Activated CD4-positive, alpha-beta memory T cell treated with anti-CD3 and anti-CD28 coated beads for 36 hours (primary cell): ENCODE results near the gene USP53. TPM values are rescaled to one million over a fixed set of nuclear protein-coding genes. Genes with fewer than 3 reads are reported as not detected.
"Not testable (repeated sequence)": the region's sequence is repeated elsewhere in the genome, so short reads cannot be mapped to it uniquely, and the experiment has no call there.

Experiments used
- CTCF ChIA-PET: fragments of 350-600 bp; sonication (Branson Sonifier 250); formaldehyde crosslinking; loops from one replicate; lab custom pipeline; 2021; ENCODE audit warnings: antibody characterized with exemption, inconsistent platforms; lab: Charles Lee
- POLR2A ChIA-PET: fragments of 350-600 bp; sonication (Branson Sonifier 250); formaldehyde crosslinking; loops from one replicate; lab custom pipeline; 2021; ENCODE audit warnings: antibody characterized with exemption; lab: Charles Lee
- DNase-seq: peaks from one replicate; pipeline ENCODE4 v3.0.0-alpha.2; 2020
- H3K27ac Mint-ChIP-seq: one replicate; pipeline ENCODE4 v1.8.0; 2021; ENCODE audit warnings: mixed read lengths
- H3K27me3 Mint-ChIP-seq: one replicate; pipeline ENCODE4 v1.8.0; 2021; ENCODE audit warnings: mixed read lengths
- H3K36me3 Mint-ChIP-seq: one replicate; pipeline ENCODE4 v1.8.0; 2021; ENCODE audit warnings: mixed read lengths
- H3K4me1 Mint-ChIP-seq: one replicate; pipeline ENCODE4 v1.8.0; 2021; ENCODE audit warnings: low read depth, mixed read lengths
- H3K4me3 Mint-ChIP-seq: one replicate; pipeline ENCODE4 v1.8.0; 2021; ENCODE audit warnings: mild to moderate bottlenecking, mixed read lengths
- H3K9me3 Mint-ChIP-seq: one replicate; pipeline ENCODE4 v1.8.0; 2021; ENCODE audit warnings: mixed read lengths
- intact Hi-C: fragments of 100-400 bp; cut with micrococcal nuclease; formaldehyde crosslinking; loops from one replicate; pipeline ENCODE4 v1.15.1; 2023
- total RNA-seq, 2 experiments: library from RNA; stranded (reverse); gene quantifications; one replicate each; pipeline ENCODE4 v1.2.3, GENCODE V29; 2021

USP53 gene
- total RNA-seq, 2 experiments from 2014 or later, result 9.5 to 10.5 TPM

DNA sequence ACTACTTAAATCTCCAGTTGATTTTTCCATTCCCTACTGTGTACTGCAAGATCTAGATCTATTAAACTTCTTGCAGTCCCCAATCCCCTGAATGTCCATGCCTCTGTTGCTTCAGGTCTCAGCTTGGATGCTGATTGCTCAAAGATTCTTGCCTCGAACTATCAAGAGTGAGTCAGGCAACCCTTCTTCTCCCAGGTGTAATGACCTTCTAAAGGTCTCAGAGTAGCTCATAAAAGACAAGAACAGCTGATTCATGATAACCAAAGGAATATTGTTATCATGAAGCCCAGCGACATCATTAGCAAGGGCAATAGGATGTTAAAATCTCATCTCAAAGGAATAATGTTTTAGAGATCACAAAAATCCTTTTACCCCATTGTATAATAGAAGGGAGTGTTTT lies 116.2 kb downstream of the USP53 start:
- no peak for DNase-seq
- H3K27me3 Mint-ChIP-seq, result peaks cover 9% of the 10 kb centered on the region
- intact Hi-C loops, result no loop called here
- H3K27ac Mint-ChIP-seq, result no peak overlapping the region
- CTCF ChIA-PET, result no interaction called here
- POLR2A ChIA-PET, result no interaction called here
- no peaks in the 10 kb centered on the region for H3K4me1 Mint-ChIP-seq
- no peaks in the 10 kb centered on the region for H3K36me3 Mint-ChIP-seq
- H3K9me3 Mint-ChIP-seq, result no peaks in the 10 kb centered on the region
- no peak overlapping the region for H3K4me3 Mint-ChIP-seq

- DNase-seq, result no peak
- ChIA-PET CTCF (no interaction called here), POLR2A (no interaction called here)
- Mint-ChIP-seq H3K4me3 (no peak overlapping the region), H3K27ac (no peak overlapping the region), H3K9me3 (no peaks in the 10 kb centered on the region), H3K36me3 (no peaks in the 10 kb centered on the region), H3K4me1 (no peaks in the 10 kb centered on the region), H3K27me3 (peaks cover 9% of the 10 kb centered on the region)
- intact Hi-C loops, result no loop called here
These were observed 117.5 kb downstream of the USP53 start for GRCh38 chr4:119329835-119330620.

GRCh38 chr4:119336332-119336979 lies 123.9 kb downstream of the USP53 start:
- H3K4me3 Mint-ChIP-seq, POLR2A ChIA-PET, H3K27ac Mint-ChIP-seq, H3K27me3 Mint-ChIP-seq, H3K4me1 Mint-ChIP-seq, intact Hi-C loops, H3K9me3 Mint-ChIP-seq, DNase-seq, CTCF ChIA-PET, H3K36me3 Mint-ChIP-seq: not testable (repeated sequence)

DNA sequence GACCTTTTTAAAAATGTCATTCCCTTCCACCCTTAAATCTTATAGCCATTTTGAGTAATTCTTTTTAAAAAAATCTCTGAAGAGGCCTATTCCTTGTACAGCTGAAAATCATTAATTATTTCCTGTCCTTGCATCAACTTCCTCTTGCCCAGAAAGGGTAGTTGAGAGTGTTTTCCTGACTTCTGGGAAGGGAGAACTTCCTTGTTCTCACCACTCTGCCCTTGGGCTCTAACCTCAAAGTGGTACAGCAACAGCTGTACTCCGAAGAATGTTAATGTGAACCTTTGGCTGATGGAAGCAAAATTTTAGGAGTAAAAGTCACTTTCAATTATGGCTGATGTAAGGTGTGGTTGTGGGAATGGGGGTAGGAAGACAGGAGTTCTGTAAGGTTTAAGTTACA lies 124.5 kb downstream of the USP53 start:
- intact Hi-C loops, result no loop called here
- ChIA-PET POLR2A (no interaction called here), CTCF (no interaction called here)
- Mint-ChIP-seq H3K4me3 (no peak overlapping the region), H3K36me3 (no peaks in the 10 kb centered on the region), H3K4me1 (no peaks in the 10 kb centered on the region), H3K27me3 (peaks cover 2% of the 10 kb centered on the region), H3K9me3 (no peaks in the 10 kb centered on the region), H3K27ac (no peak overlapping the region)
- DNase-seq, result no peak

- POLR2A ChIA-PET, result not testable (repeated sequence)
These were observed 127.4 kb downstream of the USP53 start for GRCh38 chr4:119339895-119340294.

DNA sequence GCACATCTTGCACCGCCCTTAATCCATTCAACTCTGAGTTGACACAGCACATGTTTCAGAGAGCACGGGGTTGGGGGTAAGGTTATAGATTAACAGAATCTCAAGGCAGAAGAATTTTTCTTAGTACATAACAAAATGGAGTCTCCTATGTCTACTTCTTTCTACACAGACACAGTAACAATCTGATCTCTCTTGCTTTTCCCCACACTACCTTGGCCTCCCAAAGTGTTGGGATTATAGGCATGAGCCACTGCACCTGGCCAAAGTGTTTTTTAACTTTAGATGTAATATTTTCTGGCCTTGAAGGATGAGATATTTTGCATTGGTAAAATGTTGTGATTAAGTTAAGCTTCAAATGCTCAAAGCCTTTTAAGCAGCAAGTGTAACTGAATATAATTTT lies 130.8 kb downstream of the USP53 start:
- POLR2A ChIA-PET, H3K36me3 Mint-ChIP-seq: not testable (repeated sequence)

More at GRCh38 chr4:119339895-119340294, 127.4 kb downstream of the USP53 start:
- H3K27me3 Mint-ChIP-seq, H3K4me1 Mint-ChIP-seq, H3K9me3 Mint-ChIP-seq, H3K27ac Mint-ChIP-seq, H3K4me3 Mint-ChIP-seq, intact Hi-C loops, DNase-seq, H3K36me3 Mint-ChIP-seq, CTCF ChIA-PET: not testable (repeated sequence)

More for the DNA sequence above, 130.8 kb downstream of the USP53 start:
- H3K4me3 Mint-ChIP-seq, intact Hi-C loops, H3K27ac Mint-ChIP-seq, H3K27me3 Mint-ChIP-seq, DNase-seq, CTCF ChIA-PET, H3K4me1 Mint-ChIP-seq, H3K9me3 Mint-ChIP-seq: not testable (repeated sequence)

Other genes starting within 250 kb of the USP53 start
- not detected for gene MYOZ2, start 76.9 kb upstream of the USP53 start, total RNA-seq
- gene FABP2, start 109.4 kb downstream of the USP53 start, total RNA-seq, result not detected